HCT116 (cell line): Measurements from ENCODE around the gene ATP5F1D.

Experiments used
- EGR1 ChIP-seq: IDR thresholded peaks from 2 replicates; pipeline ENCODE4 v1.6.1; 2012; ENCODE audit warnings: low read depth
- EZH2 ChIP-seq: fragments of 200-600 bp; sonication (generic); IDR thresholded peaks from 2 replicates; pipeline ENCODE4 v1.6.1; 2017; ENCODE audit warnings: antibody characterized with exemption, mixed run types
- EZH2phosphoT487 ChIP-seq: fragments of 200-600 bp; IDR thresholded peaks from 2 replicates; pipeline ENCODE4 v1.6.1; 2018; ENCODE audit warnings: antibody characterized with exemption, borderline replicate concordance
- POLR2A ChIP-seq: IDR thresholded peaks from 2 replicates; pipeline ENCODE4 v1.7.0; 2011; ENCODE audit warnings: borderline replicate concordance; ENCODE audit not compliant: insufficient read depth, insufficient read length; ENCODE audit errors: extremely low read depth
- POLR2AphosphoS5 ChIP-seq: IDR thresholded peaks from 2 replicates; pipeline ENCODE4 v1.6.1; 2011; ENCODE audit warnings: mild to moderate bottlenecking, low read depth, low read length, moderate library complexity
- RAD21 ChIP-seq: IDR thresholded peaks from 2 replicates; pipeline ENCODE4 v1.6.1; 2012; ENCODE audit warnings: low read depth, mild to moderate bottlenecking
- SRF ChIP-seq: IDR thresholded peaks from 2 replicates; pipeline ENCODE4 v1.6.1; 2012; ENCODE audit warnings: low read depth
- TCF7L2 ChIP-seq: IDR thresholded peaks from 2 replicates; pipeline ENCODE4 v1.7.0; 2011; ENCODE audit warnings: borderline replicate concordance, inconsistent platforms; ENCODE audit not compliant: insufficient read depth, insufficient read length; ENCODE audit errors: extremely low read depth
- YY1 ChIP-seq: IDR thresholded peaks from 2 replicates; pipeline ENCODE4 v1.6.1; 2011; ENCODE audit warnings: low read length, low read depth, moderate library complexity, mild to moderate bottlenecking; ENCODE audit not compliant: insufficient replicate concordance; ENCODE audit errors: extremely low read depth
- ZFX ChIP-seq: fragments of 450-650 bp; IDR thresholded peaks from 2 replicates; pipeline ENCODE4 v1.6.1; 2017
- TF ChIP-seq, protein P1 (sequence below), 3 experiments: fragments of 200-600 bp in 1 of 3; sonication (generic) in 1 of 3; IDR thresholded peaks in 2 of 3; conservative IDR thresholded peaks in 1 of 3; 2 replicates each; pipeline ENCODE4 v1.5.1; 2012 to 2017; ENCODE audit warnings: low read depth in 2 of 3, low read length in 2 of 3, antibody characterized with exemption in 1 of 3, borderline replicate concordance in 1 of 3, control low read depth in 1 of 3, mild to moderate bottlenecking in 1 of 3, mixed read lengths in 1 of 3, mixed run types in 1 of 3, moderate library complexity in 1 of 3; ENCODE audit not compliant: insufficient read depth in 1 of 3
- TF ChIP-seq, protein P2 (sequence below): IDR thresholded peaks from 2 replicates; pipeline ENCODE4 v1.6.1; 2012
- TF ChIP-seq, protein P3 (sequence below): IDR thresholded peaks from 2 replicates; pipeline ENCODE4 v1.6.1; 2012
- TF ChIP-seq, protein P4 (sequence below): IDR thresholded peaks from 2 replicates; pipeline ENCODE4 v1.6.1; 2011; ENCODE audit warnings: mild to moderate bottlenecking, low read length, moderate library complexity; ENCODE audit not compliant: insufficient replicate concordance; ENCODE audit errors: extremely low read depth

DNA sequence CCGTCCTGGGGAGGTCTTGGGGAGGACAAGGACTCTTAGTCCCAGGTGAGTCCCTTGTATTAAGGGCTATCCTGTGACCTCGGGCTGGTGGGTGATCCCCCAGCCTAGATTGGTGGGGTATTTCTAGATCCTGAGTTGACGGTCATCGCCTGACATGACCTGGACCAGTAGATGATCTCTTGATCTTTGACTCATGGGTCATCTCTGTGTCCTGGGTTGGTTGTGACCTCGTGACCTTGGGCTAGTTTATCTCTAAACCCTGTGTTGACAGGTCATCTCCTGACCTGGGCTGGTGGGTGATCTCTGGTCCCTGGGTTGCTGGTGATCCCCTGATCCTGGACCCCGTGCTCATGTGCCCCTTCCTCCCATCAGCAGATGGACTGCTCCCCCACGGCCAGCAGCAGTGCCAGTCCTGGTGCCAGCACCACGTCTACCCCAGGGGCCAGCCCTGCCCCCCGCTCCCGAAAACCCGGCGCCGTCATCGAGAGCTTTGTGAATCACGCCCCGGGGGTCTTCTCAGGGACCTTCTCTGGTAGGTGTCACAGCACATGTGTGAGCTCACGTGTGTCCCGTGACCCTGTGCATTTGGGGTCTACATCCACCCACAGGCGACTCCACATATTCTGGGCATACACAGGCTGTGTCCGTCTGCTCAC is 13.1 kb downstream of the ATP5F1D start:
- TF ChIP-seq, protein P1, sequence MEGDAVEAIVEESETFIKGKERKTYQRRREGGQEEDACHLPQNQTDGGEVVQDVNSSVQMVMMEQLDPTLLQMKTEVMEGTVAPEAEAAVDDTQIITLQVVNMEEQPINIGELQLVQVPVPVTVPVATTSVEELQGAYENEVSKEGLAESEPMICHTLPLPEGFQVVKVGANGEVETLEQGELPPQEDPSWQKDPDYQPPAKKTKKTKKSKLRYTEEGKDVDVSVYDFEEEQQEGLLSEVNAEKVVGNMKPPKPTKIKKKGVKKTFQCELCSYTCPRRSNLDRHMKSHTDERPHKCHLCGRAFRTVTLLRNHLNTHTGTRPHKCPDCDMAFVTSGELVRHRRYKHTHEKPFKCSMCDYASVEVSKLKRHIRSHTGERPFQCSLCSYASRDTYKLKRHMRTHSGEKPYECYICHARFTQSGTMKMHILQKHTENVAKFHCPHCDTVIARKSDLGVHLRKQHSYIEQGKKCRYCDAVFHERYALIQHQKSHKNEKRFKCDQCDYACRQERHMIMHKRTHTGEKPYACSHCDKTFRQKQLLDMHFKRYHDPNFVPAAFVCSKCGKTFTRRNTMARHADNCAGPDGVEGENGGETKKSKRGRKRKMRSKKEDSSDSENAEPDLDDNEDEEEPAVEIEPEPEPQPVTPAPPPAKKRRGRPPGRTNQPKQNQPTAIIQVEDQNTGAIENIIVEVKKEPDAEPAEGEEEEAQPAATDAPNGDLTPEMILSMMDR (IDR thresholded peaks at IDR 0.05 in 2 of 3, conservative IDR thresholded peaks at IDR 0.05 in 1 of 3; ENCODE audit: borderline replicate concordance in 1 of 3, insufficient read depth in 1 of 3, low read depth in 2 of 3, low read length in 2 of 3) = no peak
- TF ChIP-seq RAD21 (no peak), YY1 (no peak), POLR2A (no peak), POLR2AphosphoS5 (no peak), TCF7L2 (no peak), ZFX (no peak), EZH2 (no peak), EGR1 (no peak), EZH2phosphoT487 (no peak), SRF (no peak)
- TF ChIP-seq, protein P2, sequence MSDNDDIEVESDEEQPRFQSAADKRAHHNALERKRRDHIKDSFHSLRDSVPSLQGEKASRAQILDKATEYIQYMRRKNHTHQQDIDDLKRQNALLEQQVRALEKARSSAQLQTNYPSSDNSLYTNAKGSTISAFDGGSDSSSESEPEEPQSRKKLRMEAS = no peak
- TF ChIP-seq, protein P3, sequence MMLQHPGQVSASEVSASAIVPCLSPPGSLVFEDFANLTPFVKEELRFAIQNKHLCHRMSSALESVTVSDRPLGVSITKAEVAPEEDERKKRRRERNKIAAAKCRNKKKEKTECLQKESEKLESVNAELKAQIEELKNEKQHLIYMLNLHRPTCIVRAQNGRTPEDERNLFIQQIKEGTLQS = no peak
- TF ChIP-seq, protein P4, sequence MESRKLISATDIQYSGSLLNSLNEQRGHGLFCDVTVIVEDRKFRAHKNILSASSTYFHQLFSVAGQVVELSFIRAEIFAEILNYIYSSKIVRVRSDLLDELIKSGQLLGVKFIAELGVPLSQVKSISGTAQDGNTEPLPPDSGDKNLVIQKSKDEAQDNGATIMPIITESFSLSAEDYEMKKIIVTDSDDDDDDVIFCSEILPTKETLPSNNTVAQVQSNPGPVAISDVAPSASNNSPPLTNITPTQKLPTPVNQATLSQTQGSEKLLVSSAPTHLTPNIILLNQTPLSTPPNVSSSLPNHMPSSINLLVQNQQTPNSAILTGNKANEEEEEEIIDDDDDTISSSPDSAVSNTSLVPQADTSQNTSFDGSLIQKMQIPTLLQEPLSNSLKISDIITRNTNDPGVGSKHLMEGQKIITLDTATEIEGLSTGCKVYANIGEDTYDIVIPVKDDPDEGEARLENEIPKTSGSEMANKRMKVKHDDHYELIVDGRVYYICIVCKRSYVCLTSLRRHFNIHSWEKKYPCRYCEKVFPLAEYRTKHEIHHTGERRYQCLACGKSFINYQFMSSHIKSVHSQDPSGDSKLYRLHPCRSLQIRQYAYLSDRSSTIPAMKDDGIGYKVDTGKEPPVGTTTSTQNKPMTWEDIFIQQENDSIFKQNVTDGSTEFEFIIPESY = no peak
